ENCODE measurements around the gene PDE9A.

DNA sequence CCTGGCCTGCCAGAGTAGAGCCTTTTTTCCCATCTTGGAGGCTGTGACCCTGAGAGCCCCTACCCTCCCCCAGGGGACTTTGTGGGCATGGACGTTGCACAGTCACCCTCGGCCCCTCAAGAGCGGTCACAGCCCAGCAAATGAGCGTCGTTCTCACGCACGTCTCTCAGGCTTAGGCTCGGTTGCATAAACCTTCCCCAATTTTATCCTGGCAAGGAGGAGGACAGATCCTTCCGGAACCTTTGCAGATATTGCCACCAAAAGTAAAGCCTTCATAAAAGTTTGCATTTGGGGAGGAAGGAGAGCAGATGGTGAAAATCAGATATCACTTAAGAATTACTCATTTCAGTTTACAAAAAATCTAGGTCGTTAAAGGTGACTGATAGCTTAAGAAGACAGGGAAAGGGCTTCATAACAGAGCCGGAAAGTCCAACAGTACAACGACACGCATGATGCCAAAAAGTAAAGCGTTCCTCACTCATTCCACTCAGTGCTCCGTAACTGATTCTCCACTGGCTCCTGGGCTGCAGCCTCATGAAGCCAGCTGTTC, 29.3 kb downstream of the PDE9A start:
- TF ChIP-seq POLR2AphosphoS5 (IDR thresholded peaks at IDR 0.05; ENCODE audit: low read depth, low read length) (no peak), POLR2A (IDR thresholded peaks at IDR 0.05; ENCODE audit: low read depth, low read length) (no peak), TAF1 (IDR thresholded peaks at IDR 0.05; ENCODE audit: borderline replicate concordance, low read depth, low read length) (no peak)

Data from GM12892 (cell line).